NCI-H1436 treated with DMSO at 0.1 percent for 48 hours (cell line): Measurements from ENCODE around the gene ZCCHC14.

Source experiments
- DNase-seq: peaks from one replicate; lab custom pipeline; 2025; lab: John Stamatoyannopoulos, UW

Gene ZCCHC14

GRCh38 chr16:87457061-87457611 lies 35.7 kb downstream of the ZCCHC14 start:
- DNase-seq, result no peak

GRCh38 chr16:87454391-87454790 lies 38.4 kb downstream of the ZCCHC14 start:
- DNase-seq, result no peak

- DNase-seq, result no peak
Observed at GRCh38 chr16:87453326-87453725, 39.5 kb downstream of the ZCCHC14 start.

GRCh38 chr16:87451563-87452210 lies 41.1 kb downstream of the ZCCHC14 start:
- no peak for DNase-seq

GRCh38 chr16:87448866-87449265 lies 44.0 kb downstream of the ZCCHC14 start:
- DNase-seq, result no peak

- DNase-seq, result no peak
Observed at GRCh38 chr16:87447323-87447722, 45.5 kb downstream of the ZCCHC14 start.

GRCh38 chr16:87446479-87446878 lies 46.3 kb downstream of the ZCCHC14 start:
- DNase-seq, result no peak

GRCh38 chr16:87445486-87445885 lies 47.3 kb downstream of the ZCCHC14 start:
- DNase-seq, result no peak

GRCh38 chr16:87443964-87444363 lies 48.9 kb downstream of the ZCCHC14 start:
- DNase-seq, result no peak

- no peak for DNase-seq
Observed at GRCh38 chr16:87443016-87443415, 49.8 kb downstream of the ZCCHC14 start.

- DNase-seq, result no peak
Observed at GRCh38 chr16:87442581-87442966, 50.2 kb downstream of the ZCCHC14 start.

- no peak for DNase-seq
Observed at GRCh38 chr16:87441886-87442580, 50.8 kb downstream of the ZCCHC14 start.

GRCh38 chr16:87439926-87440325 lies 52.9 kb downstream of the ZCCHC14 start:
- DNase-seq, result no peak

GRCh38 chr16:87438611-87438985 lies 54.2 kb downstream of the ZCCHC14 start:
- no peak for DNase-seq

GRCh38 chr16:87437911-87438610 lies 54.8 kb downstream of the ZCCHC14 start:
- no peak for DNase-seq

GRCh38 chr16:87437327-87437726 lies 55.5 kb downstream of the ZCCHC14 start:
- no peak for DNase-seq

- DNase-seq, result no peak
Observed at GRCh38 chr16:87436225-87437172, 56.3 kb downstream of the ZCCHC14 start.

- DNase-seq, result no peak
Observed at GRCh38 chr16:87435372-87436224, 57.2 kb downstream of the ZCCHC14 start.

GRCh38 chr16:87434146-87434667 lies 58.6 kb downstream of the ZCCHC14 start:
- no peak for DNase-seq

- DNase-seq, result no peak
Observed at GRCh38 chr16:87432330-87432915, 60.4 kb downstream of the ZCCHC14 start.
